Neural progenitor cell (in vitro differentiated cells): ENCODE data around the gene PVR.

Source experiments
- EZH2 ChIP-seq: fragments of 200-600 bp; sonication (generic); IDR thresholded peaks from 2 replicates; pipeline ENCODE4 v1.6.1; 2017; ENCODE audit warnings: antibody characterized with exemption, mild to moderate bottlenecking, moderate library complexity
- TF ChIP-seq, protein P1 (sequence below): fragments of 200-600 bp; sonication (generic); IDR thresholded peaks from 2 replicates; pipeline ENCODE4 v1.5.1; 2017; ENCODE audit warnings: antibody characterized with exemption, mild to moderate bottlenecking

- TF ChIP-seq, protein P1, sequence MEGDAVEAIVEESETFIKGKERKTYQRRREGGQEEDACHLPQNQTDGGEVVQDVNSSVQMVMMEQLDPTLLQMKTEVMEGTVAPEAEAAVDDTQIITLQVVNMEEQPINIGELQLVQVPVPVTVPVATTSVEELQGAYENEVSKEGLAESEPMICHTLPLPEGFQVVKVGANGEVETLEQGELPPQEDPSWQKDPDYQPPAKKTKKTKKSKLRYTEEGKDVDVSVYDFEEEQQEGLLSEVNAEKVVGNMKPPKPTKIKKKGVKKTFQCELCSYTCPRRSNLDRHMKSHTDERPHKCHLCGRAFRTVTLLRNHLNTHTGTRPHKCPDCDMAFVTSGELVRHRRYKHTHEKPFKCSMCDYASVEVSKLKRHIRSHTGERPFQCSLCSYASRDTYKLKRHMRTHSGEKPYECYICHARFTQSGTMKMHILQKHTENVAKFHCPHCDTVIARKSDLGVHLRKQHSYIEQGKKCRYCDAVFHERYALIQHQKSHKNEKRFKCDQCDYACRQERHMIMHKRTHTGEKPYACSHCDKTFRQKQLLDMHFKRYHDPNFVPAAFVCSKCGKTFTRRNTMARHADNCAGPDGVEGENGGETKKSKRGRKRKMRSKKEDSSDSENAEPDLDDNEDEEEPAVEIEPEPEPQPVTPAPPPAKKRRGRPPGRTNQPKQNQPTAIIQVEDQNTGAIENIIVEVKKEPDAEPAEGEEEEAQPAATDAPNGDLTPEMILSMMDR = no peak
- no peak for TF ChIP-seq EZH2
Observed at GRCh38 chr19:44613295-44614178, 30.2 kb upstream of the PVR start, which contains the start of gene IGSF23.
